NB4 (cell line): ENCODE data around the gene OR1S1.

Source experiments
- POLR2A ChIP-seq: IDR thresholded peaks from 2 replicates; pipeline ENCODE4 v1.6.1; 2011; ENCODE audit warnings: mild to moderate bottlenecking; ENCODE audit not compliant: insufficient read length; ENCODE audit errors: extremely low read depth
- TF ChIP-seq, protein P1 (sequence below): IDR thresholded peaks from one replicate; pipeline ENCODE4 v1.5.1; 2012; ENCODE audit warnings: low read depth, low read length

DNA sequence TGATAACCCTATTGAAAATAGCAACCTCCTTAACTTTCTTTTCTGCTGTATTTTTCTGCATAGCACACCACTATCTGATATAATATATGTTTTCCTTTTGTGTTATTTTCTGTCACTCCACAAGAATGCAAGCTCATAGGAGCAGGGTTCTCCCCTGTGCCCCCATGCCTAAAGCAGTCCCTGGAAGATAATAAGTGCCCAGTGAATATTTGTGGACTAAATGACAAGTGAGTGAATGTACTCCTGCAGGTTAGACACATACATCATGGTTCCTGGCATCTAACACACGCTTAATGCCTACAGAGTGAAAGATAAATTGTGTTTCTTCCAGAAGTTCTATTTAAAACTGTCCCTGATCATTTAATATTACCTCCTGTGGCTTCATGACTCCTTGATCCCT, 47.5 kb upstream of the OR1S1 start:
- TF ChIP-seq, protein P1, sequence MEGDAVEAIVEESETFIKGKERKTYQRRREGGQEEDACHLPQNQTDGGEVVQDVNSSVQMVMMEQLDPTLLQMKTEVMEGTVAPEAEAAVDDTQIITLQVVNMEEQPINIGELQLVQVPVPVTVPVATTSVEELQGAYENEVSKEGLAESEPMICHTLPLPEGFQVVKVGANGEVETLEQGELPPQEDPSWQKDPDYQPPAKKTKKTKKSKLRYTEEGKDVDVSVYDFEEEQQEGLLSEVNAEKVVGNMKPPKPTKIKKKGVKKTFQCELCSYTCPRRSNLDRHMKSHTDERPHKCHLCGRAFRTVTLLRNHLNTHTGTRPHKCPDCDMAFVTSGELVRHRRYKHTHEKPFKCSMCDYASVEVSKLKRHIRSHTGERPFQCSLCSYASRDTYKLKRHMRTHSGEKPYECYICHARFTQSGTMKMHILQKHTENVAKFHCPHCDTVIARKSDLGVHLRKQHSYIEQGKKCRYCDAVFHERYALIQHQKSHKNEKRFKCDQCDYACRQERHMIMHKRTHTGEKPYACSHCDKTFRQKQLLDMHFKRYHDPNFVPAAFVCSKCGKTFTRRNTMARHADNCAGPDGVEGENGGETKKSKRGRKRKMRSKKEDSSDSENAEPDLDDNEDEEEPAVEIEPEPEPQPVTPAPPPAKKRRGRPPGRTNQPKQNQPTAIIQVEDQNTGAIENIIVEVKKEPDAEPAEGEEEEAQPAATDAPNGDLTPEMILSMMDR, result no peak
- TF ChIP-seq POLR2A, result no peak
